GM12878 (cell line): ENCODE measurements around the gene STARD10. TPM values are rescaled to one million over a fixed set of nuclear protein-coding genes. Genes with fewer than 3 reads are reported as not detected.

Experiments
- ATAC-seq: fragments of 200-7000 bp; cut with Tn5 transposase; 3 replicates; pipeline ENCODE4 v1.9.1; 2020; ENCODE audit warnings: mild to moderate bottlenecking, moderate library complexity
- BruUV-seq: library from RNA; stranded (reverse); fragments of 400-500 nt; replicated peaks from 2 replicates; lab custom pipeline; 2021; lab: Mats Ljungman, UMichigan
- CTCF ChIA-PET: fragments of 300-600 bp; sonication (Branson Sonifier 250); formaldehyde crosslinking; extraction: SDS; loops from one replicate; lab custom pipeline; 2021; ENCODE audit warnings: inconsistent platforms; lab: Yijun Ruan, JAX
- POLR2A ChIA-PET: fragments of 350-600 bp; formaldehyde crosslinking; extraction: SDS; loops from one replicate; lab custom pipeline; 2021; ENCODE audit warnings: inconsistent platforms; lab: Charles Lee
- RAD21 ChIA-PET: fragments of 300-600 bp; sonication (Branson Sonifier 250); formaldehyde crosslinking; loops from one replicate; lab custom pipeline; 2023; ENCODE audit warnings: antibody characterized with exemption; ENCODE audit not compliant: unreplicated experiment; lab: Charles Lee
- SMC1A ChIA-PET: fragments of 300-600 bp; sonication (Branson Sonifier 250); formaldehyde crosslinking; loops from one replicate; lab custom pipeline; 2023; ENCODE audit not compliant: unreplicated experiment, uncharacterized antibody; lab: Charles Lee
- DNase-seq: peaks from one replicate; pipeline ENCODE4 v3.0.0-alpha.2; 2011; ENCODE audit warnings: low read depth, low spot score
- FAIRE-seq: peaks from 3 replicates; lab custom pipeline; 2011; peaks lifted over from hg19 to GRCh38; lab: Jason Lieb, UNC
- H2AFZ ChIP-seq: 2 replicates; pipeline ENCODE4 v1.6.0; 2011; ENCODE audit warnings: low read depth, low read length, control low read depth; ENCODE audit not compliant: control insufficient read depth
- H3K27ac ChIP-seq: 2 replicates; pipeline ENCODE4 v1.5.1; 2011; ENCODE audit warnings: control low read depth; ENCODE audit not compliant: control insufficient read depth, insufficient read depth
- H3K27me3 ChIP-seq, 2 experiments: replicated peaks in 1 of 2; 2 replicates each; pipeline versions ENCODE4 v1.6.0 to v1.6.1; 2011; ENCODE audit warnings: low read length in 1 of 2; ENCODE audit not compliant: control insufficient read depth in 2 of 2, insufficient read depth in 2 of 2
- H3K36me3 ChIP-seq, 2 experiments: 2 replicates each; pipeline ENCODE4 v1.5.1; 2011; ENCODE audit warnings: low read length in 1 of 2; ENCODE audit not compliant: control insufficient read depth in 2 of 2, insufficient read depth in 2 of 2
- H3K4me1 ChIP-seq: 2 replicates; pipeline ENCODE4 v1.6.1; 2011; ENCODE audit warnings: mild to moderate bottlenecking, low read length, moderate library complexity, mixed read lengths; ENCODE audit not compliant: control insufficient read depth, insufficient read depth
- H3K4me2 ChIP-seq: 2 replicates; pipeline ENCODE4 v1.6.0; 2011; ENCODE audit warnings: control low read depth; ENCODE audit not compliant: control insufficient read depth, insufficient read depth
- H3K4me3 ChIP-seq: fragments of 200-600 bp; sonication (generic); 2 replicates; pipeline ENCODE4 v1.5.1; 2016
- H3K79me2 ChIP-seq: 2 replicates; pipeline ENCODE4 v1.6.0; 2011; ENCODE audit warnings: low read length; ENCODE audit not compliant: control insufficient read depth, insufficient read depth
- H3K9ac ChIP-seq: 2 replicates; pipeline ENCODE4 v1.8.0; 2011; ENCODE audit warnings: low read length, control low read depth, mixed read lengths; ENCODE audit not compliant: control insufficient read depth, insufficient read depth
- H3K9me3 ChIP-seq: replicated peaks from 3 replicates; pipeline ENCODE4 v1.5.1; 2011; ENCODE audit warnings: mild to moderate bottlenecking, low read length; ENCODE audit not compliant: control insufficient read depth, insufficient read depth
- H4K20me1 ChIP-seq: 2 replicates; pipeline ENCODE4 v1.6.0; 2011; ENCODE audit not compliant: control insufficient read depth, insufficient read depth
- ATF3 ChIP-seq: IDR thresholded peaks from 2 replicates; pipeline ENCODE4 v1.6.1; 2011; ENCODE audit warnings: low read depth, mild to moderate bottlenecking, low read length, moderate library complexity, borderline replicate concordance; ENCODE audit errors: extremely low read depth
- CBX3 ChIP-seq: fragments of 200-600 bp; sonication (generic); IDR thresholded peaks from 2 replicates; pipeline ENCODE4 v1.6.1; 2016; ENCODE audit warnings: low read depth, borderline replicate concordance
- FOS ChIP-seq: IDR thresholded peaks from 3 replicates; pipeline ENCODE4 v1.6.1; 2011; ENCODE audit warnings: borderline replicate concordance; ENCODE audit not compliant: insufficient read length; ENCODE audit errors: extremely low read depth
- GATAD2B ChIP-seq: fragments of 450-650 bp; conservative IDR thresholded peaks from 2 replicates; pipeline ENCODE4 v1.6.1; 2017; ENCODE audit warnings: low read depth, mild to moderate bottlenecking, moderate library complexity
- IKZF1 ChIP-seq: fragments of 450-650 bp; conservative IDR thresholded peaks from 2 replicates; pipeline ENCODE4 v1.6.1; 2017; ENCODE audit warnings: antibody characterized with exemption, mild to moderate bottlenecking
- IKZF2 ChIP-seq, 2 experiments: fragments of 450-650 bp; IDR thresholded peaks; 2 replicates each; pipeline ENCODE4 v1.6.1; 2017; ENCODE audit warnings: mild to moderate bottlenecking in 2 of 2, moderate library complexity in 2 of 2
- MEF2A ChIP-seq: IDR thresholded peaks from 2 replicates; pipeline ENCODE4 v1.6.1; 2011; ENCODE audit warnings: low read depth, mild to moderate bottlenecking, low read length, moderate library complexity; ENCODE audit not compliant: insufficient read depth
- MTA3 ChIP-seq: IDR thresholded peaks from 2 replicates; pipeline ENCODE4 v1.6.1; 2012; ENCODE audit warnings: low read length, inconsistent platforms, borderline replicate concordance
- PML ChIP-seq: IDR thresholded peaks from 2 replicates; pipeline ENCODE4 v1.6.1; 2012; ENCODE audit warnings: low read length, inconsistent platforms
- POLR2AphosphoS5 ChIP-seq: IDR thresholded peaks from 2 replicates; pipeline ENCODE4 v1.6.1; 2011; ENCODE audit warnings: mild to moderate bottlenecking, low read length, inconsistent platforms
- RBBP5 ChIP-seq: fragments of 200-600 bp; sonication (generic); conservative IDR thresholded peaks from 2 replicates; pipeline ENCODE4 v1.6.1; 2016
- SREBF2 ChIP-seq: IDR thresholded peaks from 2 replicates; pipeline ENCODE4 v1.6.1; 2012; ENCODE audit warnings: mild to moderate bottlenecking, low read length
- TAF1 ChIP-seq: IDR thresholded peaks from 2 replicates; pipeline ENCODE4 v1.6.1; 2011; ENCODE audit warnings: mild to moderate bottlenecking, low read depth, low read length, borderline replicate concordance
- ZBTB11 ChIP-seq: fragments of 450-650 bp; formaldehyde crosslinking; IDR thresholded peaks from 2 replicates; pipeline ENCODE4 v1.5.0; 2022; ENCODE audit warnings: mild to moderate bottlenecking, missing genetic modification characterization
- WGBS: methylation state at CpG from one replicate; pipeline ENCODE4 v1.1.6; 2016; ENCODE audit warnings: low lambda C conversion rate; ENCODE audit not compliant: insufficient replicate concordance, insufficient coverage; ENCODE audit errors: missing lambda C conversion rate; 5-methylcytosine and 5-hydroxymethylcytosine counted together
- in situ Hi-C: fragments of 300-500 bp; cut with MboI; formaldehyde crosslinking; loops from 9 replicates; pipeline ENCODE4 v1.14.3; 2018; ENCODE audit warnings: mixed read lengths
- intact Hi-C: fragments of 100-400 bp; cut with micrococcal nuclease; formaldehyde crosslinking; loops from one replicate; pipeline ENCODE4 v1.14.2; 2022; ENCODE audit not compliant: unreplicated experiment
- polyA plus RNA-seq, 11 experiments: library from polyadenylated mRNA; depleted of rRNA in 4 of 11; unstranded in 6 of 11; stranded (reverse) in 5 of 11; fragments of >200 nt; fragmentation: Nextera tagmentation in 4 of 11; fragmentation: Illumina TruSeq in 1 of 11; extraction: Ambion mirVana in 4 of 11; extraction: Trizol in 1 of 11; gene quantifications; 1 replicate in 1 of 11; 2 replicates in 10 of 11; pipeline versions ENCODE4 v1.2.1 to v1.2.3, GENCODE V29; 2011 to 2016; ENCODE audit warnings: inconsistent platforms in 2 of 11, missing spikeins in 2 of 11, low read depth in 1 of 11
- total RNA-seq, 4 experiments: library from RNA; depleted of rRNA in 3 of 4; stranded (reverse); fragments of >200 nt in 3 of 4; fragmentation: Illumina TruSeq in 1 of 4; extraction: Trizol in 1 of 4; gene quantifications; 2 replicates each; pipeline versions ENCODE4 v1.2.1 to v1.2.3, GENCODE V29; 2013 to 2021
- TF ChIP-seq, protein P1 (sequence below): fragments of 450-650 bp; IDR thresholded peaks from 2 replicates; pipeline ENCODE4 v1.6.1; 2016; ENCODE audit warnings: mild to moderate bottlenecking
- TF ChIP-seq, protein P2 (sequence below): fragments of 450-650 bp; IDR thresholded peaks from 2 replicates; pipeline ENCODE4 v1.6.1; 2017; ENCODE audit warnings: borderline replicate concordance

Gene STARD10
- total and polyA plus RNA-seq, 10 of the 15 experiments (the other 5 are each of a cell fraction or from before 2014, with no cell fraction given), result 0.15 to 43.2 (median 23.1) TPM

DNA sequence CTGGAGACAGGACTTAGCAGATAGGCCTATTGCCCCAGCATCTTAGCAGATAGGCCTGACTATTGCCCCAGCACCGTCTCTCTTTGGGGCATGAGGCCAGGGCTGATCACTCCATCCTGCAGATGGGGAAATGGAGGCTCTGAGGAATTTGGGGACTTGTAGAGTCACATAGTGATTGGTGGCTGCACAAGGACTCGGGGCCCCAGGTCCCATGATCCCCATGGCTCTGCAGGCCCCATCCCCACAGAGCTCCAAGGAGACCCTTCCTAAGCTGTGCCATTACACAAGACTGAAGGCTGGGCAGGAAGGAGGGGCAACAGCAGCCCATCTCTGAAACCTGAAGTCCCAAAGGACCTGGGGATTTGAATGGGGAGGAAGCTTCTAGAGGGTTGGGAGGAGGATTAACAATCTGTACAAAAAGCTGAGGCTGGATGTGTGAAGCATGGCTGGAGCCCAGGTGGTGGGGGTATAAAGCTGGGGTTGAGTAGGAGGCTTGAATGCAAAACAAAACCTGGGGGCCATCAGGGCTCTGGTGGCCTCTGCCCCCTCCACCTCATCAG is 43.2 kb downstream of the STARD10 start:
- Histone ChIP-seq H4K20me1 (no peaks in the 10 kb centered on the region), H3K36me3 (peaks cover 0 to 3% of the 10 kb centered on the region in 2 experiments; a peak in 2 of 4 replicates), H3K4me3 (peak overlapping the region; percentile 99), H3K27ac (peak overlapping the region; percentile 80), H3K27me3 (no peaks in the 10 kb centered on the region), H3K4me2 (peak overlapping the region; percentile 98), H3K9ac (peak overlapping the region; percentile 94), H2AFZ (no peak overlapping the region), H3K4me1 (peaks cover 44% of the 10 kb centered on the region), H3K79me2 (peaks cover 56% of the 10 kb centered on the region), H3K9me3 (no peaks in the 10 kb centered on the region)
- SMC1A ChIA-PET, result interaction anchor here (0.8 to 5.5 kb wide), 7 partner anchors 11 to 65 kb away, joined by 3 to 30 read pairs (median 6); partner anchors contain the start of gene STARD10
- no peak for ATAC-seq
- POLR2A ChIA-PET, result interaction anchor here (0.6 to 2.7 kb wide), 5 partner anchors 10 to 65 kb away, joined by 3 to 24 read pairs (median 3); no protein-coding TSS in a partner anchor
- BruUV-seq, result no TSS peak
- CTCF ChIA-PET, result interaction anchor here (0.8 to 3.0 kb wide), 5 partner anchors 11 to 43 kb away, joined by 3 to 21 read pairs (median 4); partner anchors contain the start of gene STARD10
- no peak for DNase-seq
- intact Hi-C loops, result no loop called here
- RAD21 ChIA-PET, result interaction anchor here (1.0 to 2.7 kb wide), 4 partner anchors 10 to 43 kb away, joined by 4 to 13 read pairs (median 10); partner anchors contain the start of gene STARD10
- no peak for FAIRE-seq
- WGBS, result 94% methylated on average over 2 of the region's 2 CpGs
- in situ Hi-C loops, result no loop called here
- TF ChIP-seq IKZF2 (IDR thresholded peaks at IDR 0.05) (no peak), GATAD2B (no peak), IKZF1 (no peak), CBX3 (no peak), POLR2AphosphoS5 (no peak), ZBTB11 (CRISPR knock-in tag) (no peak), PML (no peak), MTA3 (no peak), FOS (no peak), TAF1 (no peak), RBBP5 (no peak), SREBF2 (no peak), ATF3 (no peak), MEF2A (no peak)
- TF ChIP-seq, protein P1, sequence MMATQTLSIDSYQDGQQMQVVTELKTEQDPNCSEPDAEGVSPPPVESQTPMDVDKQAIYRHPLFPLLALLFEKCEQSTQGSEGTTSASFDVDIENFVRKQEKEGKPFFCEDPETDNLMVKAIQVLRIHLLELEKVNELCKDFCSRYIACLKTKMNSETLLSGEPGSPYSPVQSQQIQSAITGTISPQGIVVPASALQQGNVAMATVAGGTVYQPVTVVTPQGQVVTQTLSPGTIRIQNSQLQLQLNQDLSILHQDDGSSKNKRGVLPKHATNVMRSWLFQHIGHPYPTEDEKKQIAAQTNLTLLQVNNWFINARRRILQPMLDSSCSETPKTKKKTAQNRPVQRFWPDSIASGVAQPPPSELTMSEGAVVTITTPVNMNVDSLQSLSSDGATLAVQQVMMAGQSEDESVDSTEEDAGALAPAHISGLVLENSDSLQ, result no peak
- TF ChIP-seq, protein P2, sequence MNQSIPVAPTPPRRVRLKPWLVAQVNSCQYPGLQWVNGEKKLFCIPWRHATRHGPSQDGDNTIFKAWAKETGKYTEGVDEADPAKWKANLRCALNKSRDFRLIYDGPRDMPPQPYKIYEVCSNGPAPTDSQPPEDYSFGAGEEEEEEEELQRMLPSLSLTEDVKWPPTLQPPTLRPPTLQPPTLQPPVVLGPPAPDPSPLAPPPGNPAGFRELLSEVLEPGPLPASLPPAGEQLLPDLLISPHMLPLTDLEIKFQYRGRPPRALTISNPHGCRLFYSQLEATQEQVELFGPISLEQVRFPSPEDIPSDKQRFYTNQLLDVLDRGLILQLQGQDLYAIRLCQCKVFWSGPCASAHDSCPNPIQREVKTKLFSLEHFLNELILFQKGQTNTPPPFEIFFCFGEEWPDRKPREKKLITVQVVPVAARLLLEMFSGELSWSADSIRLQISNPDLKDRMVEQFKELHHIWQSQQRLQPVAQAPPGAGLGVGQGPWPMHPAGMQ, result no peak
